Smooth muscle cell (in vitro differentiated cells): ENCODE data around the gene AMBP. TPM values are rescaled to one million over a fixed set of nuclear protein-coding genes. Genes with fewer than 3 reads are reported as not detected.

ENCODE experiments used
- DNase-seq: peaks from one replicate; lab custom pipeline; 2025; ENCODE audit not compliant: unreplicated experiment; lab: John Stamatoyannopoulos, UW
- H2AFZ ChIP-seq: fragments of 200-600 bp; sonication (generic); 2 replicates; pipeline ENCODE4 v1.6.0; 2016; ENCODE audit warnings: antibody characterized with exemption, low read depth, mild to moderate bottlenecking
- H3F3A ChIP-seq: fragments of 200-600 bp; sonication (generic); 2 replicates; pipeline ENCODE4 v1.6.0; 2017; ENCODE audit warnings: antibody characterized with exemption, low read depth
- H3K27ac ChIP-seq: fragments of 200-600 bp; sonication (generic); 2 replicates; pipeline ENCODE4 v1.5.1; 2016; ENCODE audit warnings: low read depth, mild to moderate bottlenecking
- H3K27me3 ChIP-seq: fragments of 200-600 bp; sonication (generic); 2 replicates; pipeline ENCODE4 v1.6.1; 2016; ENCODE audit warnings: low read depth, mild to moderate bottlenecking
- H3K36me3 ChIP-seq: fragments of 200-600 bp; sonication (generic); 2 replicates; pipeline ENCODE4 v1.5.1; 2016; ENCODE audit warnings: low read depth
- H3K4me1 ChIP-seq: fragments of 200-600 bp; sonication (generic); 2 replicates; pipeline ENCODE4 v1.5.1; 2016; ENCODE audit warnings: low read depth
- H3K4me2 ChIP-seq: fragments of 200-600 bp; sonication (generic); 2 replicates; pipeline ENCODE4 v1.6.0; 2016; ENCODE audit warnings: mild to moderate bottlenecking
- H3K4me3 ChIP-seq: fragments of 200-600 bp; sonication (generic); 2 replicates; pipeline ENCODE4 v1.5.1; 2016; ENCODE audit warnings: mild to moderate bottlenecking
- H3K79me2 ChIP-seq: fragments of 200-600 bp; sonication (generic); 2 replicates; pipeline ENCODE4 v1.6.0; 2016; ENCODE audit warnings: low read depth, mild to moderate bottlenecking
- H3K9ac ChIP-seq: fragments of 200-600 bp; sonication (generic); 2 replicates; pipeline ENCODE4 v1.6.0; 2016; ENCODE audit warnings: low read depth
- H3K9me3 ChIP-seq: fragments of 200-600 bp; sonication (generic); replicated peaks from 2 replicates; pipeline ENCODE4 v1.5.1; 2016; ENCODE audit warnings: low read depth
- H4K20me1 ChIP-seq: fragments of 200-600 bp; sonication (generic); 2 replicates; pipeline ENCODE4 v1.6.0; 2016; ENCODE audit warnings: low read depth
- WGBS: methylation state at CpG from one replicate; pipeline ENCODE4 v1.1.7; 2016; ENCODE audit warnings: low lambda C conversion rate; 5-methylcytosine and 5-hydroxymethylcytosine counted together
- polyA plus RNA-seq: library from polyadenylated mRNA; unstranded; fragments of >200 nt; fragmentation: Nextera tagmentation; extraction: Ambion mirVana; gene quantifications from 2 replicates; pipeline ENCODE4 v1.2.1, GENCODE V29; 2016
- total RNA-seq: library from RNA; depleted of rRNA; stranded (reverse); fragments of >200 nt; gene quantifications from 2 replicates; pipeline ENCODE4 v1.2.3, GENCODE V29; 2014
- TF ChIP-seq, protein P1 (sequence below): fragments of 200-600 bp; sonication (generic); IDR thresholded peaks from 2 replicates; pipeline ENCODE4 v1.5.1; 2017; ENCODE audit warnings: borderline replicate concordance, mild to moderate bottlenecking, antibody characterized with exemption; ENCODE audit not compliant: insufficient read depth, poor library complexity, severe bottlenecking

Gene AMBP
- total and polyA plus RNA-seq, 2 experiments from 2014 or later = 0.35 TPM; not detected in 1

DNA sequence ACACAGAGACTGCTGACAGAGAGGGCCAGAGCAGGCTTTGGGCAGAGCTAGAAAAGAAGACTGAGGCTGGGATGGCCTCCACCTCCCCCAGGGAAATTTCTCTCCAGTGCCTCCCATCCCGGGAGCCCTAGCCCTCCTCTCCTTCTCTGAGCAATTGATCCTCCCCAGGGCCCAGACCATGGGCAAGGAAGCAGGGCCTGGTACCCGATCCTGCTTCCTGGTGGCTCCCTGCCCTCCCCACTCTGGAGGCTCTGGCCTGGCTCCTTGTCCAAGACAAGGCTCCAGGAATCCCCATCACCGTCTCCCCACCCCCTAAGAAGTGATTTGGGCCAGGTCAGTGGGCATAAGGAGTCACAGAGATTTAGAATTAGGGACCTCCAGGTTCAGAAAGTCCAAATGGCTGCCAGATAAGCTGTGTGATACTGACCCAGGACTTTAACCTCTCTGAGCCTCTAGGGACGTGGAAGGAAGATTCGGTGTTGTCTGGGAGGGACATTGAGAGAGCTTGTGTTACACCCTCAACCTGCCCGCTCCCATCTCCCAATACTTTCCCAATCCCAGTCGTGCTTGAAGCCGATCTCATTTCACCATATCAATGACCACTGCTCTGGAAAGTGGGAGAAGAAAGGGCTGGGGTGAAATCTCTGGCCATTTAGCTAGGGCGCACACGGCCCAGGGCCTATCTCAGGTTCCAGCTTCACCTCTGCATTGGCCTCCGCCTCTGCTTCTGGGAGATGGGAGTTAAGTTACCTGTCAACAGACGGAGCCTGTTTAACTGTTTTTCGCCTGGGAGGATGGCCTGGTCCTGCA lies 46.8 kb upstream of the AMBP start:
- Histone ChIP-seq H3K9me3 (no peaks in the 10 kb centered on the region), H3K36me3 (no peaks in the 10 kb centered on the region), H3K27ac (no peak overlapping the region), H3K79me2 (no peaks in the 10 kb centered on the region), H2AFZ (no peak overlapping the region), H3K9ac (no peak overlapping the region), H4K20me1 (no peaks in the 10 kb centered on the region), H3K4me1 (no peaks in the 10 kb centered on the region), H3K4me2 (no peak overlapping the region), H3K27me3 (no peaks in the 10 kb centered on the region), H3K4me3 (no peak overlapping the region), H3F3A (no peaks in the 10 kb centered on the region)
- TF ChIP-seq, protein P1, sequence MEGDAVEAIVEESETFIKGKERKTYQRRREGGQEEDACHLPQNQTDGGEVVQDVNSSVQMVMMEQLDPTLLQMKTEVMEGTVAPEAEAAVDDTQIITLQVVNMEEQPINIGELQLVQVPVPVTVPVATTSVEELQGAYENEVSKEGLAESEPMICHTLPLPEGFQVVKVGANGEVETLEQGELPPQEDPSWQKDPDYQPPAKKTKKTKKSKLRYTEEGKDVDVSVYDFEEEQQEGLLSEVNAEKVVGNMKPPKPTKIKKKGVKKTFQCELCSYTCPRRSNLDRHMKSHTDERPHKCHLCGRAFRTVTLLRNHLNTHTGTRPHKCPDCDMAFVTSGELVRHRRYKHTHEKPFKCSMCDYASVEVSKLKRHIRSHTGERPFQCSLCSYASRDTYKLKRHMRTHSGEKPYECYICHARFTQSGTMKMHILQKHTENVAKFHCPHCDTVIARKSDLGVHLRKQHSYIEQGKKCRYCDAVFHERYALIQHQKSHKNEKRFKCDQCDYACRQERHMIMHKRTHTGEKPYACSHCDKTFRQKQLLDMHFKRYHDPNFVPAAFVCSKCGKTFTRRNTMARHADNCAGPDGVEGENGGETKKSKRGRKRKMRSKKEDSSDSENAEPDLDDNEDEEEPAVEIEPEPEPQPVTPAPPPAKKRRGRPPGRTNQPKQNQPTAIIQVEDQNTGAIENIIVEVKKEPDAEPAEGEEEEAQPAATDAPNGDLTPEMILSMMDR = no peak
- 90% methylated on average over 13 of the region's 13 CpGs for WGBS
- no peak for DNase-seq

DNA sequence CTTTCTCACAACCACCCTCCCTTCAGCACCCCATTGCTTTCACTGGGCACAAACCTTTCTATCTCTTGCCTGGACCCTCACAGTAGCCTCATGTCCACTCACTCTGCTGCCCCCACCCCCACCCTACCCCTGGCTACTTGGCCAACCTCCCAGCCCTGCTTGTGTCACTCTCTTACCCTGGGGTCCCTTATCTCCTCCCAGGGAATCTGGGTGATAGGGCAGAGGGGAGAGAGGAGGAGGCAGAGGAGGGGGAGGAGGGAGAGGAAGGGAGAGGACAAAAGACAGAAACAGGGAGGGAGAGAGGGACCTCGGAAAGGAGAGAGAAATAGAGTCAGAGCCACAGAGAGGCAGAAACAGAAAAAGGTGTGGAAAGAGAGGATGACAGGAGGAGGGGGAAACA lies 46.0 kb upstream of the AMBP start:
- Histone ChIP-seq H4K20me1 (no peaks in the 10 kb centered on the region), H3K79me2 (no peaks in the 10 kb centered on the region), H3K36me3 (no peaks in the 10 kb centered on the region), H2AFZ (no peak overlapping the region), H3K9ac (no peak overlapping the region), H3K9me3 (no peaks in the 10 kb centered on the region), H3K4me2 (no peak overlapping the region), H3K4me3 (no peak overlapping the region), H3K27ac (no peak overlapping the region), H3F3A (no peaks in the 10 kb centered on the region), H3K4me1 (no peaks in the 10 kb centered on the region), H3K27me3 (no peaks in the 10 kb centered on the region)
- TF ChIP-seq, protein P1 = no peak
- no peak for DNase-seq
- 60% methylated on average over 1 of the region's 1 CpG for WGBS

DNA sequence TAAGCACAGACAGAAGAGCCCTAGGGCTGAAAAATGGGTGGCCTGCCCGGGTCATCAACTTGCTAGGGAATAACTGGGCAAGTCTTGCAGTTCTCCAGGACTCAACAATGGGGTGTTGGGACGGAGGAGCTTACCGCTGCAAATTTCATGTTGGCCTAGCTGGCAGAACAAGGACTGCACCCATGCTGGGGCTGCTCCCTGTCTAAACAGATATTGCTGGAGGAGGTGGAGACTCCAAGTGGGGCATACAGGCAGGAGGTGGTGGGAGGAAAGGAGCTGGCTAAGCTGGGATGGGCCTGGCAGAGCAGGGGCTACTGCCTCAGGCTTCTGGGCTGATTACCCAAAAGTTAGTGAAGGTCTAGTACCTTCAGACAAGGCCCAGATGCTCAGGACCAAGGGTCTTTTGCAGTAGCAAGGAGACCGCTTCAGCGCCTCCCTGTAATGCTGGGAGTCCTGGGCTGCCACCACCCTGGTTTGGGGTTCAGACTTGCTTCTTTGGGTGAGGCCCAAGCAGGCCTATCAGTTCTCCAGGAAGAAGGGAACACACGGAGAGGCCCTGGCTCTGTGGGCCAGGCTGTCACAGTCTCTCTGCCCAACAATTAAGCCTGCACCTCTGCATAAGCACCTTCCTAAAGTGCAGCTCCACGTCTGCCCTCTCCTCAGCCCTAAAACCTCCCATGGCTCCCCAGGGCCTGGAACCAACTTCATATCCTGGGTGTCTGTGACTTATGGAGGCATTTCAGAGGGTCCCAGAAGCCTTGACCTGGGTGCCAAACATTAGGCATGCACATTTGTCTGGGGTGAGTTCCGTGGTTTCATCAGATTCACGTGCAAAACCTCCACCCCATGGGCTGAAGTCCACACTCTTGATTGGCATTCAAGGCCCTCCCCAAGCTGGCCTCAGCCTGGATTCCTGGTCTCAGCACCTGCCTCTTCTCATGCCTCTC lies 45.2 kb upstream of the AMBP start:
- 95% methylated on average over 9 of the region's 9 CpGs for WGBS
- TF ChIP-seq, protein P1 = no peak
- no peak overlapping the region for H3K9ac ChIP-seq
- H3K4me3 ChIP-seq = no peak overlapping the region
- H3K4me2 ChIP-seq = no peak overlapping the region
- H2AFZ ChIP-seq = no peak overlapping the region
- no peak for DNase-seq
- no peaks in the 10 kb centered on the region for H3K4me1 ChIP-seq
- no peaks in the 10 kb centered on the region for H4K20me1 ChIP-seq
- no peaks in the 10 kb centered on the region for H3F3A ChIP-seq
- H3K9me3 ChIP-seq = no peaks in the 10 kb centered on the region
- H3K36me3 ChIP-seq = no peaks in the 10 kb centered on the region
- H3K27me3 ChIP-seq = no peaks in the 10 kb centered on the region
- H3K27ac ChIP-seq = no peak overlapping the region
- no peaks in the 10 kb centered on the region for H3K79me2 ChIP-seq
